ENCODE results near the gene ADGRL2.

DNA sequence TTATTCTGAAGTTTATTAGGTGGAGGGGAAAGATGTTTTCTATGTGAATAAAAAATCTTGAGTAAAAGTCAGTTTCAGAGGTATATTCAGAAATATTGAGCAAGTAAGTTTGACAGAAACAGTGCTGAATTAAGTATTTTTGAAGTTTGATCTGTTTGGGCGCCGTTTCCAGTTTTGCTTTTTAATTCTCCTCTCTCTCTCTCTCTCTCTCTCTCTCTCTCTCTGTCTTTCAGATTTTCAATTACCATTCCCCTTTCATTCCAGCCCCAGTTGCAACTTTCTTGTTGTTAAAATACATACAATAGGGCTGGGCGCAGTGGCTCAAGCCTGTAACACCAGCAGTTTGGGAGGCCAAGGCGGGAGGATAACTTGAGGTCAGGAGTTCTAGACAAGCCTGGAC lies 24.0 kb downstream of the ADGRL2 start:
- TF ChIP-seq, protein P1, sequence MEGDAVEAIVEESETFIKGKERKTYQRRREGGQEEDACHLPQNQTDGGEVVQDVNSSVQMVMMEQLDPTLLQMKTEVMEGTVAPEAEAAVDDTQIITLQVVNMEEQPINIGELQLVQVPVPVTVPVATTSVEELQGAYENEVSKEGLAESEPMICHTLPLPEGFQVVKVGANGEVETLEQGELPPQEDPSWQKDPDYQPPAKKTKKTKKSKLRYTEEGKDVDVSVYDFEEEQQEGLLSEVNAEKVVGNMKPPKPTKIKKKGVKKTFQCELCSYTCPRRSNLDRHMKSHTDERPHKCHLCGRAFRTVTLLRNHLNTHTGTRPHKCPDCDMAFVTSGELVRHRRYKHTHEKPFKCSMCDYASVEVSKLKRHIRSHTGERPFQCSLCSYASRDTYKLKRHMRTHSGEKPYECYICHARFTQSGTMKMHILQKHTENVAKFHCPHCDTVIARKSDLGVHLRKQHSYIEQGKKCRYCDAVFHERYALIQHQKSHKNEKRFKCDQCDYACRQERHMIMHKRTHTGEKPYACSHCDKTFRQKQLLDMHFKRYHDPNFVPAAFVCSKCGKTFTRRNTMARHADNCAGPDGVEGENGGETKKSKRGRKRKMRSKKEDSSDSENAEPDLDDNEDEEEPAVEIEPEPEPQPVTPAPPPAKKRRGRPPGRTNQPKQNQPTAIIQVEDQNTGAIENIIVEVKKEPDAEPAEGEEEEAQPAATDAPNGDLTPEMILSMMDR (IDR thresholded peaks at IDR 0.05) = no peak
- TF ChIP-seq POLR2A (IDR thresholded peaks at IDR 0.05; ENCODE audit: low read depth) (no peak), EP300 (IDR thresholded peaks at IDR 0.05) (no peak)

Data from esophagus muscularis mucosa (tissue), 4 donors.